Body of pancreas (tissue), 4 donors: ENCODE measurements around the gene AFG1L. TPM values are rescaled to one million over a fixed set of nuclear protein-coding genes. Genes with fewer than 3 reads are reported as not detected.

Experiments used
- ATAC-seq: fragments of 150-250 bp; one replicate; pipeline ENCODE4 v1.9.1; 2016
- DNase-seq, 4 donors: peaks; one replicate each; pipeline ENCODE4 v3.0.0-alpha.2; 2019
- H3K27ac ChIP-seq, 4 donors: fragments of 200-600 bp; sonication (generic); 1 replicate in 3 of 4; 2 replicates in 1 of 4; pipeline versions ENCODE4 v1.5.1 to v1.6.1; 2016 to 2019; ENCODE audit warnings: mild to moderate bottlenecking in 1 of 4, mixed read lengths in 1 of 4, moderate library complexity in 1 of 4
- H3K27me3 ChIP-seq, 2 donors: fragments of 200-600 bp; sonication (generic); one replicate each; pipeline ENCODE4 v1.6.0; 2016; ENCODE audit warnings: mild to moderate bottlenecking in 1 of 2
- H3K36me3 ChIP-seq, 2 donors: fragments of 200-600 bp; sonication (generic); replicated peaks in 1 of 2; 2 replicates each; pipeline ENCODE4 v1.5.1; 2016; ENCODE audit warnings: low read depth in 2 of 2; ENCODE audit not compliant: insufficient read depth in 1 of 2
- H3K4me1 ChIP-seq: fragments of 200-600 bp; sonication (generic); one replicate; pipeline ENCODE4 v1.6.0; 2016
- H3K4me3 ChIP-seq, 2 donors: fragments of 200-600 bp; sonication (generic); 1 replicate in 1 of 2; 2 replicates in 1 of 2; pipeline ENCODE4 v1.5.1; 2016 to 2019
- H3K9me3 ChIP-seq, 3 donors: fragments of 200-600 bp; sonication (generic); 1 replicate in 2 of 3; 2 replicates in 1 of 3; pipeline ENCODE4 v1.5.1; 2016
- CTCF ChIP-seq, 7 experiments: fragments of 450-650 bp in 4 of 7; fragments of 200-600 bp in 3 of 7; sonication (generic) in 3 of 7; IDR thresholded peaks; one replicate each; pipeline ENCODE4 v1.5.1; 2016 to 2019; ENCODE audit warnings: antibody characterized with exemption in 7 of 7
- POLR2A ChIP-seq, 3 donors: fragments of 450-650 bp; IDR thresholded peaks; one replicate each; pipeline ENCODE4 v1.6.1; 2016; ENCODE audit warnings: antibody characterized with exemption in 3 of 3, mild to moderate bottlenecking in 2 of 3
- WGBS, 2 donors: methylation state at CpG; one replicate each; pipeline ENCODE4 v1.1.5; 2017; 5-methylcytosine and 5-hydroxymethylcytosine counted together
- intact Hi-C: fragments of 100-400 bp; cut with DNase I; formaldehyde crosslinking; loops from one replicate; pipeline ENCODE4 v1.15.1; 2023
- total RNA-seq, 2 donors: library from RNA; depleted of rRNA; stranded (reverse); fragments of >200 nt; gene quantifications; one replicate each; pipeline ENCODE4 v1.1.0, GENCODE V29; 2016

The AFG1L gene
- total RNA-seq, 2 donors from 2014 or later: 1.6 to 4.0 TPM

- ATAC-seq: no peak
- Histone ChIP-seq H3K4me1 (peaks cover 5% of the 10 kb centered on the region), H3K27ac (no peak overlapping the region), H3K36me3 (no peaks in the 10 kb centered on the region), H3K9me3 (no peaks in the 10 kb centered on the region), H3K27me3 (no peaks in the 10 kb centered on the region), H3K4me3 (no peak overlapping the region)
- intact Hi-C loops: no loop called here
- TF ChIP-seq POLR2A (IDR thresholded peaks at IDR 0.05): no peak
- no peak for TF ChIP-seq CTCF (IDR thresholded peaks at IDR 0.05)
- no peak for DNase-seq
- WGBS, 2 donors: 87 to 90% methylated on average over 2 of the region's 2 CpGs
Measured at GRCh38 chr6:108355890-108356289, 61.0 kb downstream of the AFG1L start.

- H3K4me1 ChIP-seq: no peaks in the 10 kb centered on the region
- no peak for ATAC-seq
- TF ChIP-seq POLR2A (IDR thresholded peaks at IDR 0.05) (no peak), CTCF (IDR thresholded peaks at IDR 0.05) (peak in 1 of 7 experiments; percentile 20)
- no peaks in the 10 kb centered on the region for H3K9me3 ChIP-seq
- no peaks in the 10 kb centered on the region for H3K36me3 ChIP-seq
- 71 to 82% methylated on average over 5 of the region's 5 CpGs for WGBS, 2 donors
- intact Hi-C loops: no loop called here
- no peak overlapping the region for H3K27ac ChIP-seq
- DNase-seq: no peak
- no peaks in the 10 kb centered on the region for H3K27me3 ChIP-seq
- no peak overlapping the region for H3K4me3 ChIP-seq
Measured at GRCh38 chr6:108359901-108360882, 65.3 kb downstream of the AFG1L start.

GRCh38 chr6:108360919-108361311 is 66.1 kb downstream of the AFG1L start:
- ATAC-seq: no peak
- TF ChIP-seq POLR2A (IDR thresholded peaks at IDR 0.05) (no peak), CTCF (IDR thresholded peaks at IDR 0.05) (no peak)

GRCh38 chr6:108361312-108361932 is 66.6 kb downstream of the AFG1L start:
- H3K4me1 ChIP-seq: no peaks in the 10 kb centered on the region
- no peak for TF ChIP-seq CTCF (IDR thresholded peaks at IDR 0.05)
- no peak for TF ChIP-seq POLR2A (IDR thresholded peaks at IDR 0.05)
- 79 to 81% methylated on average over 5 of the region's 5 CpGs for WGBS, 2 donors
- ATAC-seq (no peak), DNase-seq (no peak)
- H3K4me3 ChIP-seq: no peak overlapping the region
- no peak overlapping the region for H3K27ac ChIP-seq
- intact Hi-C loops: no loop called here
- no peaks in the 10 kb centered on the region for H3K27me3 ChIP-seq
- no peaks in the 10 kb centered on the region for H3K9me3 ChIP-seq
- H3K36me3 ChIP-seq: no peaks in the 10 kb centered on the region

More at GRCh38 chr6:108360919-108361311, 66.1 kb downstream of the AFG1L start:
- no peaks in the 10 kb centered on the region for H3K9me3 ChIP-seq
- intact Hi-C loops: no loop called here
- H3K27me3 ChIP-seq: no peaks in the 10 kb centered on the region
- H3K4me1 ChIP-seq: no peaks in the 10 kb centered on the region
- no peak overlapping the region for H3K4me3 ChIP-seq
- no peak overlapping the region for H3K27ac ChIP-seq
- H3K36me3 ChIP-seq: no peaks in the 10 kb centered on the region
- WGBS, 2 donors: 81 to 96% methylated on average over 2 of the region's 2 CpGs
- DNase-seq: no peak
